Brain microvascular endothelial cell (primary cell): ENCODE results near the gene FOXE1.

Source experiments
- DNase-seq: peaks from one replicate; pipeline ENCODE4 v3.0.0-alpha.2; 2020
- H3K27ac ChIP-seq: fragments of 250-450 bp; sonication (Bioruptor Pico); 2 replicates; pipeline ENCODE4 v1.5.1; 2020; ENCODE audit warnings: mild to moderate bottlenecking, moderate library complexity
- H3K27me3 ChIP-seq: fragments of 250-450 bp; sonication (Bioruptor Pico); replicated peaks from 2 replicates; pipeline ENCODE4 v1.5.1; 2020; ENCODE audit warnings: mild to moderate bottlenecking
- H3K36me3 ChIP-seq: fragments of 250-450 bp; sonication (Bioruptor Pico); replicated peaks from 2 replicates; pipeline ENCODE4 v1.5.1; 2020; ENCODE audit warnings: mild to moderate bottlenecking
- H3K4me3 ChIP-seq: 2 replicates; pipeline ENCODE4 v1.5.1; 2011; ENCODE audit warnings: low read depth, mild to moderate bottlenecking, control low read depth, low read length, moderate library complexity
- CTCF ChIP-seq: IDR thresholded peaks from 2 replicates; pipeline ENCODE4 v1.5.1; 2011; ENCODE audit warnings: low read depth, mild to moderate bottlenecking, moderate library complexity, low read length, control low read depth, inconsistent platforms; ENCODE audit errors: missing control alignments
- in situ Hi-C: cut with HindIII; loops from 2 replicates; pipeline ENCODE4 v1.10.0; 2017; ENCODE audit warnings: low sequenced_read_pairs, low pct_ligation_motif_present

FOXE1 gene

GRCh38 chr9:97853844-97854695, 1.0 kb downstream of the FOXE1 start:
- H3K27me3 ChIP-seq, result peaks cover 97% of the 10 kb centered on the region
- DNase-seq, result no peak
- in situ Hi-C loops, result no loop called here

DNA sequence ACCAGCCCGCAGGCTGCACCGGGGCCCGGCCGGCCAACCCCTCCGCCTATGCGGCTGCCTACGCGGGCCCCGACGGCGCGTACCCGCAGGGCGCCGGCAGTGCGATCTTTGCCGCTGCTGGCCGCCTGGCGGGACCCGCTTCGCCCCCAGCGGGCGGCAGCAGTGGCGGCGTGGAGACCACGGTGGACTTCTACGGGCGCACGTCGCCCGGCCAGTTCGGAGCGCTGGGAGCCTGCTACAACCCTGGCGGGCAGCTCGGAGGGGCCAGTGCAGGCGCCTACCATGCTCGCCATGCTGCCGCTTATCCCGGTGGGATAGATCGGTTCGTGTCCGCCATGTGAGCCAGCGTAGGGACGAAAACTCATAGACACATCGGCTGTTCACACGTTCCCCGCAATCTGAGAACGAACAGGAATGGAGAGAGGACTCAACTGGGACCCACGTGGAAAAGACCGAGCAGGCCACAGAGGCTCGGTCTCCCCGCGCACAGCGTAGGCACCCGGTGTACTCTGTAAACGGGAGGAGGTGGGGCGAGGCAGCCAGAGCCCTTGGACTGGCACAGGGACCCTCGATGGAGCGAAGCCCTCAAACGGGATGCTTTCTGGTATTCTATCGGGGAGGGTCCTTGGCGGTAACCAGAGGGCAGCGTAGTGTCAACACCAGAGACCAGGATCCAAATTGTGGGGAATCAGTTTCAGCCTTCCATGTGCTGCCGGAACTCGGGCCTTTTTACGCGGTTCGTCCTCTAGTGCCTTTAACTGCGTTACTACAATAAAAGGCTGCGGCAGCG, 1.9 kb downstream of the FOXE1 start:
- H3K27me3 ChIP-seq, result peaks cover 94% of the 10 kb centered on the region
- no peak overlapping the region for H3K27ac ChIP-seq
- no peaks in the 10 kb centered on the region for H3K36me3 ChIP-seq
- in situ Hi-C loops, result no loop called here
- H3K4me3 ChIP-seq, result no peak overlapping the region
- no peak for DNase-seq
- no peak for TF ChIP-seq CTCF

More at GRCh38 chr9:97853844-97854695, 1.0 kb downstream of the FOXE1 start:
- Histone ChIP-seq H3K36me3 (no peaks in the 10 kb centered on the region), H3K27ac (no peak overlapping the region), H3K4me3 (no peak overlapping the region)
- peak; percentile 11 for TF ChIP-seq CTCF

DNA sequence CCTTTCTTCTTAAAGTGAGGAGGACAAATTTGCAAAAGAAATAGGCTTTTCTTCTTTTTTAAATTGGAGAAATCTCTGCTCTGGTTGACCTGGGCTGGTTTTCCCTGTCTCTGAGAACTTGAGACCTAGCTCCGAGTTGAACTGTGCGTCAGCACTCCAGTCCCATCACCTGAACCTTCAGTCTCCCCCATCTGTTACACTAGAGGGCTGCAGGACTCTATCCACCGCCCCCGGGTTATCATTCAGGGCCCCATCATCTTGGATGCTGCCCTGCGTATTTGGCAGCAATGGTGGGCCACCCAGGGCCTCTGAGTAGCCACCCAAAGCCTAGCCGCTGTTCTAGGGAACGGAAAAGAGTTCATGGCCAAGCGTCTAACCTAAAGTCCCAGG, 2.5 kb downstream of the FOXE1 start:
- no peak for TF ChIP-seq CTCF
- no peak for DNase-seq
- H3K27ac ChIP-seq, result no peak overlapping the region
- no peaks in the 10 kb centered on the region for H3K36me3 ChIP-seq
- no peak overlapping the region for H3K4me3 ChIP-seq
- peaks cover 93% of the 10 kb centered on the region for H3K27me3 ChIP-seq
- in situ Hi-C loops, result no loop called here

- Histone ChIP-seq H3K36me3 (no peaks in the 10 kb centered on the region), H3K4me3 (no peak overlapping the region), H3K27ac (no peak overlapping the region), H3K27me3 (peaks cover 92% of the 10 kb centered on the region)
- DNase-seq, result no peak
- TF ChIP-seq CTCF, result no peak
- in situ Hi-C loops, result no loop called here
Measured at GRCh38 chr9:97855899-97856298, 2.9 kb downstream of the FOXE1 start.

DNA sequence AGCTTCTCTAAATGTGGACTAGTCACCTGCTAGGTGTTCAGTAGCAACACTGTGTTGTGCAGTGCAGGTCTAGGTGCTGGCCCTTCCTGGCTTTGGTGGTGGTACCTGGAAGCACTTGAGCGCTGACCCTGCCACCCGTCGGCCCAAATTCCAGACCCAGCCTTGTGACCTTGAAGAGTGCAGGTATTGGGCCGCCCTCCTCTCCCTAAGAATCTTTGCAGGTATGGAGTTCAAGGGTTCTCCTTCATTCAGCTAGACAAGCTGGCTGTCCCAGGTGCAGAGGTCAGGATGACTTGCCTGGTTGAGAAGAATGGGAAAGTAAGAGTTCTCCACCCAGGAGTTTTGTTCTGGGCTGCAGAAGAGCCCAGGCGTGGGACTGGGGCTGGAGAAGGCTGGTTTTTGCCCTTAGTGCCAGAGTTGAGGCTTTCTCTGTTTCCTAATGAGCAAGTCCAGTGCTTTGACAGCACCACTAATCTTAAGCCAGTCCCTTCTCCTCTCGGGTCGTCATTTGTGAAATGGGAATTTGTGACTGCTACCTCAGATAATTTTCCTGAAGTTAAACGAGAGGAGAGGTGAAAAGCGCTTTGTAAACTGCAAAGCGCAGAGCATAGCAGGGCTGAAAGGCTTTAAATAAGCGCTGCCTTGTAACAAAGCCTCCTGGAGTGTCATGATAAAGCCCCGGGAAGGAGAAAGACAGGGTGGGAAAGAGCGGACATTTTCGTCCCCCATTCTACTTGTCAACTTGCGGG, 4.0 kb downstream of the FOXE1 start:
- DNase-seq, result no peak
- Histone ChIP-seq H3K36me3 (no peaks in the 10 kb centered on the region), H3K27ac (no peak overlapping the region), H3K4me3 (no peak overlapping the region), H3K27me3 (peaks cover 91% of the 10 kb centered on the region)
- no peak for TF ChIP-seq CTCF
- in situ Hi-C loops, result no loop called here
